Astrocyte of the spinal cord (primary cell): ENCODE data around the gene ZFP36L1.

ENCODE experiments used
- DNase-seq: peaks from one replicate; pipeline ENCODE4 v3.0.0; 2011; ENCODE audit warnings: low read depth, low spot score
- H3K4me3 ChIP-seq: 2 replicates; pipeline ENCODE4 v1.5.1; 2011; ENCODE audit warnings: low read depth, mild to moderate bottlenecking, low read length, moderate library complexity
- in situ Hi-C: cut with HindIII; loops from 2 replicates; pipeline ENCODE4 v1.10.0; 2017; ENCODE audit warnings: low sequenced_read_pairs
- TF ChIP-seq, protein P1 (sequence below): IDR thresholded peaks from 2 replicates; pipeline ENCODE4 v1.5.1; 2012; ENCODE audit warnings: low read depth, mild to moderate bottlenecking, low read length, inconsistent platforms

ZFP36L1 gene

DNA sequence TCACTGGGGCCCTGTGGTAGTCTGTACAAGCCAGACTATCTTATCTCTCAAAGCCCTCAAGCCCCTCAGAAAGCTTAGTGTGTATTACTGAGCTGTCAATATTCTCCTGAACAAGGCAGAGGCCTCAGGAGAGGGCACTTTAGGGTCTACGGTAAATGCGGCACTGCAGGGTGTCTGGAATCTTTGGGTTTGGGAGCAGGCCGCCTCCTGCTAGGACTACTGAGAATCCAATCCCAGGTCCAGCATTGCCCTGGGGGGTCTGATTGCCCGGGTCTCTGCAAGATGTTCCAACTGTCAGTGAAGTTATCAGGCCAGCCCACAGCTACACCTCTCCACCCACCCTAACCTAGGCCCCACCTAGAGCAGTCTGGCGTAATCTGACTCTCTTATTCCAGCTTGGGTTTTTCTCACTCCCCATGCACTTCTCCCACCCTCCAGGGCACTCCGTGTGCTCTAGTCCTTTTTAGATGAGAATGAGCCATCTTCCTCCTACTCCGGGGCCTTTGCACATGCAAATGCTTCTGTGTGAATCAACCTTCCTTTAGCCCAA, 4.3 kb upstream of the ZFP36L1 start:
- in situ Hi-C loops, result no loop called here
- no peak for DNase-seq
- TF ChIP-seq, protein P1, sequence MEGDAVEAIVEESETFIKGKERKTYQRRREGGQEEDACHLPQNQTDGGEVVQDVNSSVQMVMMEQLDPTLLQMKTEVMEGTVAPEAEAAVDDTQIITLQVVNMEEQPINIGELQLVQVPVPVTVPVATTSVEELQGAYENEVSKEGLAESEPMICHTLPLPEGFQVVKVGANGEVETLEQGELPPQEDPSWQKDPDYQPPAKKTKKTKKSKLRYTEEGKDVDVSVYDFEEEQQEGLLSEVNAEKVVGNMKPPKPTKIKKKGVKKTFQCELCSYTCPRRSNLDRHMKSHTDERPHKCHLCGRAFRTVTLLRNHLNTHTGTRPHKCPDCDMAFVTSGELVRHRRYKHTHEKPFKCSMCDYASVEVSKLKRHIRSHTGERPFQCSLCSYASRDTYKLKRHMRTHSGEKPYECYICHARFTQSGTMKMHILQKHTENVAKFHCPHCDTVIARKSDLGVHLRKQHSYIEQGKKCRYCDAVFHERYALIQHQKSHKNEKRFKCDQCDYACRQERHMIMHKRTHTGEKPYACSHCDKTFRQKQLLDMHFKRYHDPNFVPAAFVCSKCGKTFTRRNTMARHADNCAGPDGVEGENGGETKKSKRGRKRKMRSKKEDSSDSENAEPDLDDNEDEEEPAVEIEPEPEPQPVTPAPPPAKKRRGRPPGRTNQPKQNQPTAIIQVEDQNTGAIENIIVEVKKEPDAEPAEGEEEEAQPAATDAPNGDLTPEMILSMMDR, result no peak
- H3K4me3 ChIP-seq, result no peak overlapping the region

DNA sequence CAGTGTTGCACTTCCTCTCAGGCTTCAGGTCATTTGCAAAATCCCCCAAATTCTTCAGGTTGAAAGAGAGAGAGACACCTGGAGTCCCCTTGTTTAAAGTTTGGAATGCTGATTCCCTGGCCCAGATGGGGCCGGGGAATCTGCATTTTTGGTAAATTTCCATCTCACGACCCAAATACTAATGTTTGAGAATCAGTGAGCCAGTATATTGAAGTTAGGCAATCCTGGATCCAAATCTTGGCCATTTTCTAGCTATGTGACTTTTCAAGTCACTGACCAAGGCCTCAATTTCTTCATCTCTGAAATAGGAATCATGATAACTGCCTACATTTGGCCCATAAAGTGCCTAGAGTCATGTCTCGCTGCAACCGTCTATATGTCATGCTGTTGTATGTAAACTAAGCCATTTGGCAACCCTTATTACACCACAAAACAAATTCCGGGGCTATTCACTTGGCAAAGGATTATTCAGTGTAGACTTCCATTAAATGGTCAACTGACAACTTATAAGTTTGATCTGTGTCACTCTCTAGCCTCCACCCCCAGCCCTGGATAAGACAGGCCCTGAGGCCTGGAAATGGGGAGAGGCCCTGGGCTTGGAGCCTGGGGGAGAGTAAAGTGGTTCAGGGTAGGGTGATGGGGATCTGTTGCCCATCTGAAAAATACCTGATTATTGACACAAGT, 3.7 kb upstream of the ZFP36L1 start:
- no peak for DNase-seq
- TF ChIP-seq, protein P1, result no peak
- in situ Hi-C loops, result no loop called here
- peak overlapping the region; percentile 96 for H3K4me3 ChIP-seq

DNA sequence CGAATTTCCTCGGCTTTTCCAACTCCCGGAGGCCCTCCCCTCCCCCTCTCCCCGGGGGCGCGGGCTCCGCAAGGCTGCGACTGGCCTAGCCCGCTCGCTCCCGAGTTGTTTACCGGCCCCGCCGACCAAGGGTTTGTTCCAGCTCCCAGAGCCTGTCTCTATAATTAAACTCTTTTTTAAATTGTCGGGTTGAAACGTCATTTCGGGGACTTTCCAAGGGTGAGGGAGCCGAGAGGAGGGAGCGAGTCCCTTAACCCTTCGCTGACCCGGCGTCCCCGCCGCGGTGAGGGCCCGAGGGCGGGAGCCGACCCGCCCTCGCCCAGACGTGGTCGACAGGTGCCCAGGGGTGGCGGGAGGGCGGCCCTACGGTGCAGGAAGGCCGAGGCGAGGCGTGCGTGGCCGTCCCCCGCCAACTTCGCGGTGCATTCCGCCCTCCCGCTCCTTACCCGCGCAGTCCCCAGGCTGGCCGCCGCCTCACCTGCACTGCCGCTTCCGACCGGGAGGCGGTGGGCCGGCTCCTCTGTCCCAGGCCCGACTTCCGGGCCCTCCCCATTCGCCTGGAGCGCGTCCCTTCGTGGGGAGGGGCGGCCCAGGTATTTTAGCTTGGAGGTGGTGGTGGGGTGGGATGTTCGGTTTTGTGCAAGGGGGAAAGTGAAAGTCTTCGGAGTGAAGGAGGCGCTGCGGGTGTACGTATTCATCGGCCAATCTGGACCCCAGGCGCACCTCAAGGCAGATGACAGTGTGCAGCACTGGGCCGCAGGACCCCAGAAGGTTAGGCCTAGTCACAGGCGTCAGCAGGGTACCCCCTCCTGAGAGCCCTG, 2.9 kb upstream of the ZFP36L1 start:
- in situ Hi-C loops, result no loop called here
- TF ChIP-seq, protein P1, result peak; percentile 71

DNA sequence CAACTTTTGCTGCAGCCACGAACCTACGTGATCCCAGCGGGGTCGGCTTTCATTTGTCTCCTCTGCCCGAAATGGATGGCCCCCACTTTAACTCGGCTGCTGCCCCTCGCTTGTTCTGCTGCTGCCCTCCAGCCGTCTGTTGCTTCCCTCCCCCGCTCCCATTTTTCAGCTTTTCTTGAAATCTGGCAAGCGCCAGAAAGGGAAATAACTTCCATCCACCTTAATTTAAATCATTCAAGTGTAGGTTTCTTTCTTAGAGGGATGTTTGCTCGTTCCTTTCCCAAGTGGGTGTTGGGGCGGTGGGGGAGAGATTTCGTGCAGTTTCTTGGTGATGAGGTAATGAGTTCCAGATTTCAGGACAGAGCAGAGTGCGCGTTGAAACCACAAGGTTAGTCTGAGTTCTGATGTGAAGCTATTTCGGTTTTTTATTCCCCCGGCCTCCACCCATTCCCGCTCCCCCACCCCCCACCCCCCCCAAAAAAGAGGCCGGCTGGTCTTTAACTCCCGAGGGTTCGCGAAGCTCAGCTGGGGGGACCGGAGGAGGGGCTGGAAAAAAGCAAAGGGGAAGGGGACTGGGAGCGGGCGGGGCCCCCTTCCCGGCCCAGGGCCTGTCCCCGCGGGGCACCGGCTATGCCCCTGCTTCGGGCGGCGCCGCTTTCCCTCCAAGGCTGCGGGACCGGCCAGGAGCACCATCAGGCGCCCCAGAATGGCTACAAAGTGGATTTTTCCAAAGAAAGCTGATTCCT, 2.2 kb upstream of the ZFP36L1 start:
- TF ChIP-seq, protein P1, result no peak
- in situ Hi-C loops, result no loop called here
- H3K4me3 ChIP-seq, result peak overlapping the region; percentile 96
- peak; percentile 93 for DNase-seq

More for the DNA sequence above, 2.9 kb upstream of the ZFP36L1 start:
- peak; percentile 81 for DNase-seq
- H3K4me3 ChIP-seq, result peak overlapping the region; percentile 96

DNA sequence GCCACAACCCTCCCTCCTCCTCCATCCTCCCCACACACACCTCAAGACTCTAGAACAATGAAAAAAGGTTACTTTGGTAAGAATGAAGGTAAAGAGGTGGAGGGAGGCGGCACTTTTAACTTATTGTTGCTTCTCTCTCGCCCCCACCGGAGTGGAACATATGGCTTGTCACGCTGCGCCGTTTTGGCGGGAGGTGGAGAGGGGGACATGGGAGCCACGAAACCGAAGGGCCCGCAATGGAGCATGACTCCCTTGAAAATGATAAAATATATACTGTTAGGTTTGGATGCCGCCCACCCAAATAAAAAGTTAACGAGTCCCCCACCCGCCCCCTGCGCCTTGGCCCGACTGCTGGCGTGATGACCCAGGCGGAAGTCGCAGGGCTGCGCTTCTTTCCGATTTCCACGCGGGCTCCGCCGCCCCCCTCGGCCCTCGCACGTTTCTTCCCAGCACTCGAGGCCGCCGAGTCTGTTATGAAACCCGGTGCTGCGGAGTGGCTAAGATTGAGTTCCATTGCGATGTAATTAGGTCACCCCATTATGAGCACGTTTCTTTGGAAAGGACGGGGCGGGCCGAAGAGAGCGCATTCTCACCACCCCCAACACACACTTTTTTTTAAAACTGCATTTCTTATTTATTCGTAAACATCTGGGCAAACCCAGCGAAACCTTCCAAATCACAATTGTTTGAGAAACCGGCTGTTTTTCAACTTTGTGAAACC, 1.4 kb upstream of the ZFP36L1 start:
- in situ Hi-C loops, result no loop called here
- peak overlapping the region; percentile 96 for H3K4me3 ChIP-seq
- TF ChIP-seq, protein P1, result no peak
- peak; percentile 91 for DNase-seq
